ENCODE results near the gene TNNT1. TPM values are rescaled to one million over a fixed set of nuclear protein-coding genes. Genes with fewer than 3 reads are reported as not detected.

Gene TNNT1
- total RNA-seq, 2 donors from 2014 or later = 22.9 to 66.7 TPM

GRCh38 chr19:55096061-55096701 is 52.8 kb downstream of the TNNT1 start:
- Mint-ChIP-seq H3K27me3 (ENCODE audit: insufficient read depth) (no peaks in the 10 kb centered on the region), H3K27ac (no peak overlapping the region), H3K4me1 (peaks cover 5% of the 10 kb centered on the region), H3K9me3 (no peaks in the 10 kb centered on the region), H3K36me3 (ENCODE audit: low read depth) (peaks cover 16% of the 10 kb centered on the region), H3K4me3 (no peak overlapping the region)
- Histone ChIP-seq H3K9ac (ENCODE audit: extremely low read depth, low read length, poor library complexity, severe bottlenecking) (no peak overlapping the region), H3K9me3 (ENCODE audit: control insufficient read depth, low read length) (no peaks in the 10 kb centered on the region), H3K27me3 (ENCODE audit: control insufficient read depth, insufficient read depth, low read length, poor library complexity, severe bottlenecking) (no peaks in the 10 kb centered on the region), H3K4me1 (ENCODE audit: control insufficient read depth, insufficient read depth, low read length) (no peaks in the 10 kb centered on the region), H3K27ac (ENCODE audit: low read depth, low read length) (no peak overlapping the region), H3K36me3 (ENCODE audit: control insufficient read depth, insufficient read depth, low read length) (peaks cover 13% of the 10 kb centered on the region), H3K4me3 (ENCODE audit: low read length) (no peak overlapping the region)
- peak; percentile 65 for DNase-seq
- peak; percentile 34 for TF ChIP-seq CTCF (conservative IDR thresholded peaks at IDR 0.05)
- 86 to 89% methylated on average over 8 to 21 of the region's 23 CpGs for WGBS, 2 experiments (ENCODE audit: insufficient coverage in 1 of 2, insufficient read length in 1 of 2)

GRCh38 chr19:55095260-55096060 is 53.5 kb downstream of the TNNT1 start:
- Histone ChIP-seq H3K4me3 (ENCODE audit: low read length) (no peak overlapping the region), H3K27me3 (ENCODE audit: control insufficient read depth, insufficient read depth, low read length, poor library complexity, severe bottlenecking) (no peaks in the 10 kb centered on the region), H3K4me1 (ENCODE audit: control insufficient read depth, insufficient read depth, low read length) (no peaks in the 10 kb centered on the region), H3K9ac (ENCODE audit: extremely low read depth, low read length, poor library complexity, severe bottlenecking) (no peak overlapping the region), H3K36me3 (ENCODE audit: control insufficient read depth, insufficient read depth, low read length) (peaks cover 20% of the 10 kb centered on the region), H3K9me3 (ENCODE audit: control insufficient read depth, low read length) (no peaks in the 10 kb centered on the region), H3K27ac (ENCODE audit: low read depth, low read length) (no peak overlapping the region)
- no peak for TF ChIP-seq CTCF (conservative IDR thresholded peaks at IDR 0.05)
- Mint-ChIP-seq H3K9me3 (no peaks in the 10 kb centered on the region), H3K27ac (no peak overlapping the region), H3K4me1 (peaks cover 5% of the 10 kb centered on the region), H3K27me3 (ENCODE audit: insufficient read depth) (no peaks in the 10 kb centered on the region), H3K4me3 (no peak overlapping the region), H3K36me3 (ENCODE audit: low read depth) (peaks cover 20% of the 10 kb centered on the region)
- peak; percentile 79 for DNase-seq
- 87 to 95% methylated on average over 7 to 23 of the region's 23 CpGs for WGBS, 2 experiments (ENCODE audit: insufficient coverage in 1 of 2, insufficient read length in 1 of 2)

- peak; percentile 68 for TF ChIP-seq CTCF (conservative IDR thresholded peaks at IDR 0.05)
- Mint-ChIP-seq H3K4me3 (no peak overlapping the region), H3K36me3 (ENCODE audit: low read depth) (peaks cover 23% of the 10 kb centered on the region), H3K9me3 (no peaks in the 10 kb centered on the region), H3K4me1 (peaks cover 5% of the 10 kb centered on the region), H3K27ac (peak overlapping the region; percentile 61), H3K27me3 (ENCODE audit: insufficient read depth) (no peaks in the 10 kb centered on the region)
- Histone ChIP-seq H3K9ac (ENCODE audit: extremely low read depth, low read length, poor library complexity, severe bottlenecking) (no peak overlapping the region), H3K4me3 (ENCODE audit: low read length) (no peak overlapping the region), H3K27me3 (ENCODE audit: control insufficient read depth, insufficient read depth, low read length, poor library complexity, severe bottlenecking) (no peaks in the 10 kb centered on the region), H3K36me3 (ENCODE audit: control insufficient read depth, insufficient read depth, low read length) (peaks cover 23% of the 10 kb centered on the region), H3K9me3 (ENCODE audit: control insufficient read depth, low read length) (no peaks in the 10 kb centered on the region), H3K27ac (ENCODE audit: low read depth, low read length) (no peak overlapping the region), H3K4me1 (ENCODE audit: control insufficient read depth, insufficient read depth, low read length) (no peaks in the 10 kb centered on the region)
- peak; percentile 94 for DNase-seq
- WGBS, 2 experiments (ENCODE audit: insufficient coverage in 1 of 2, insufficient read length in 1 of 2) = 86 to 90% methylated on average over 15 to 31 of the region's 32 CpGs
Measured at GRCh38 chr19:55094456-55095259, 54.3 kb downstream of the TNNT1 start.

Measured in endodermal cell (in vitro differentiated cells).